CD4-positive, alpha-beta T cell (primary cell): ENCODE results near the gene CTTNBP2NL. TPM values are rescaled to one million over a fixed set of nuclear protein-coding genes. Genes with fewer than 3 reads are reported as not detected.
A peak's percentile ranks its signal among the peaks of the same experiment; 100 is the strongest.

ENCODE experiments used
- ATAC-seq: fragments of 200-7000 bp; cut with Tn5 transposase; one replicate; pipeline ENCODE4 v1.10.0; 2022; ENCODE audit warnings: mild to moderate bottlenecking; ENCODE audit not compliant: poor library complexity
- CTCF ChIA-PET: fragments of 350-600 bp; sonication (Branson Sonifier 250); formaldehyde crosslinking; loops from one replicate; lab custom pipeline; 2021; ENCODE audit warnings: antibody characterized with exemption, inconsistent platforms; lab: Charles Lee
- POLR2A ChIA-PET: fragments of 350-600 bp; sonication (Branson Sonifier 250); formaldehyde crosslinking; loops from one replicate; lab custom pipeline; 2021; ENCODE audit warnings: antibody characterized with exemption, inconsistent platforms; lab: Charles Lee
- DNase-seq, 14 experiments: peaks; one replicate each; pipeline ENCODE4 v3.0.0-alpha.2; 2013 to 2020; ENCODE audit warnings: mixed read lengths in 2 of 14
- H3K27ac ChIP-seq, 2 donors: one replicate each; pipeline versions ENCODE4 v1.5.1 to v1.7.0; 2013; ENCODE audit warnings: low read length in 2 of 2, low read depth in 1 of 2, mild to moderate bottlenecking in 1 of 2
- H3K27me3 ChIP-seq, 2 experiments: 1 replicate in 1 of 2; 2 replicates in 1 of 2; pipeline versions ENCODE4 v1.6.1 to v1.7.0; 2013; ENCODE audit warnings: low read length in 2 of 2, control low read depth in 1 of 2, mild to moderate bottlenecking in 1 of 2, moderate library complexity in 1 of 2; ENCODE audit not compliant: insufficient read depth in 2 of 2, control insufficient read depth in 1 of 2
- H3K36me3 ChIP-seq: one replicate; pipeline ENCODE4 v1.6.1; 2013; ENCODE audit warnings: low read length, control low read depth; ENCODE audit not compliant: insufficient read depth
- H3K4me1 ChIP-seq: one replicate; pipeline ENCODE4 v1.6.1; 2013; ENCODE audit warnings: low read length, control low read depth; ENCODE audit not compliant: insufficient read depth
- H3K4me3 ChIP-seq: one replicate; pipeline ENCODE4 v1.5.1; 2013; ENCODE audit warnings: mild to moderate bottlenecking, low read length, moderate library complexity
- H3K9me3 ChIP-seq, 2 experiments: 1 replicate in 1 of 2; 2 replicates in 1 of 2; pipeline versions ENCODE4 v1.6.1 to v1.7.0; 2013; ENCODE audit warnings: low read length in 2 of 2, mild to moderate bottlenecking in 2 of 2, control low read depth in 1 of 2, moderate library complexity in 1 of 2; ENCODE audit not compliant: control insufficient read depth in 1 of 2, insufficient read depth in 1 of 2
- H3K27ac Mint-ChIP-seq: one replicate; pipeline ENCODE4 v1.8.0; 2020; ENCODE audit warnings: mixed read lengths
- H3K27me3 Mint-ChIP-seq: one replicate; pipeline ENCODE4 v1.8.0; 2021; ENCODE audit warnings: mixed read lengths
- H3K36me3 Mint-ChIP-seq: one replicate; pipeline ENCODE4 v1.8.0; 2021; ENCODE audit warnings: low read depth, mixed read lengths
- H3K4me1 Mint-ChIP-seq: one replicate; pipeline ENCODE4 v1.8.0; 2021; ENCODE audit warnings: low read depth, mixed read lengths
- H3K4me3 Mint-ChIP-seq: one replicate; pipeline ENCODE4 v1.8.0; 2020; ENCODE audit warnings: mild to moderate bottlenecking, mixed read lengths
- H3K9me3 Mint-ChIP-seq: one replicate; pipeline ENCODE4 v1.8.0; 2020; ENCODE audit warnings: mixed read lengths
- CTCF ChIP-seq: fragments of 200-600 bp; IDR thresholded peaks from one replicate; pipeline ENCODE4 v1.8.0; 2022; ENCODE audit warnings: antibody characterized with exemption, mild to moderate bottlenecking
- intact Hi-C, 2 experiments: fragments of 100-400 bp; cut with DNase I in 1 of 2; cut with micrococcal nuclease in 1 of 2; formaldehyde crosslinking; loops; one replicate each; pipeline versions ENCODE4 v1.15.1 to v1.9.0; 2023 to 2025; cut with DNase I, micrococcal nuclease
- total RNA-seq, 174 experiments: library from RNA in 2 of 174; stranded (reverse) in 2 of 174; gene quantifications; one replicate each; pipeline ENCODE4 v1.2.3 and lab custom pipeline; 2021 to 2026

The CTTNBP2NL gene
- total RNA-seq, 2 experiments from 2014 or later = 0.14 to 0.25 TPM

- DNase-seq = peak; percentile 62 to 90 (median 70)
- no peaks in the 10 kb centered on the region for H3K36me3 Mint-ChIP-seq
- peak; percentile 84 for TF ChIP-seq CTCF
Observed at GRCh38 chr1:112390775-112391602, 5.0 kb upstream of the CTTNBP2NL start.

DNA sequence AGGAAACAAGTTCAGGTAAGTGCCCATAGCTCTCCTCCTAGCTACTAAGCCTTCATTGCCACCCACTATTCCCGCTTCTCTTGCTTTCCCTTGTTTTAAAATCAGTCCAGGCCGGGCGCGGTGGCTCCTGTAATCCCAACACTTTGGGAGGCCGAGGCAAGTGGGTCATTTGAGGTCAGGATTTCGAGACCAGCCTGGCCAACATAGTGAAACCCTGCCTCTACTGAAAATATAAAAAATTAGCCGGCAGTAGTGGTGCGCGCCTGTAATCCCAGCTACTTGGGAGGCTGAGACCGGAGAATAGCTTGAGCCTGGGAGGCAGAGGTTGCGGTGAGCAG is 4.4 kb upstream of the CTTNBP2NL start:
- intact Hi-C loops = loop anchor here (1.0 to 10.0 kb wide), 7 partner anchors 75 to 563 kb away; partner anchors contain the start of genes RHOC (in 1 of the 2) and SLC16A1 (in 1 of the 2)
- POLR2A ChIA-PET = interaction anchor here (1.0 to 1.7 kb wide), 4 partner anchors 57 to 282 kb away, joined by 3 to 10 read pairs (median 4); no protein-coding TSS in a partner anchor
- peaks cover 16% of the 10 kb centered on the region for H3K4me1 Mint-ChIP-seq

More at GRCh38 chr1:112390775-112391602, 5.0 kb upstream of the CTTNBP2NL start:
- H3K4me3 Mint-ChIP-seq = peak overlapping the region; percentile 35
- peak; percentile 88 for ATAC-seq
- ChIA-PET CTCF (interaction anchor here (0.6 to 2.6 kb wide), 24 partner anchors 10 to 682 kb away, joined by 3 to 60 read pairs (median 4); partner anchors contain the start of genes LRIG2, MOV10 and PPM1J), POLR2A (interaction anchor here (0.9 to 1.7 kb wide), 5 partner anchors 9 to 282 kb away, joined by 3 to 10 read pairs (median 4); no protein-coding TSS in a partner anchor)
- H3K4me1 ChIP-seq = peaks cover 17% of the 10 kb centered on the region
- H3K4me1 Mint-ChIP-seq = peaks cover 15% of the 10 kb centered on the region
- H3K27ac ChIP-seq = no peak overlapping the region
- no peak overlapping the region for H3K27ac Mint-ChIP-seq
- no peaks in the 10 kb centered on the region for H3K9me3 Mint-ChIP-seq
- intact Hi-C loops = loop anchor here (1.0 to 10.0 kb wide), 7 partner anchors 75 to 564 kb away; partner anchors contain the start of genes RHOC (in 1 of the 2) and SLC16A1 (in 1 of the 2)
- H3K27me3 ChIP-seq = peaks cover 6 to 26% of the 10 kb centered on the region in 2 experiments
- peaks cover 38% of the 10 kb centered on the region for H3K27me3 Mint-ChIP-seq
- H3K4me3 ChIP-seq = no peak overlapping the region
- H3K36me3 ChIP-seq = no peaks in the 10 kb centered on the region
- H3K9me3 ChIP-seq = no peaks in the 10 kb centered on the region

More for the DNA sequence above, 4.4 kb upstream of the CTTNBP2NL start:
- Mint-ChIP-seq H3K27ac (no peak overlapping the region), H3K36me3 (no peaks in the 10 kb centered on the region), H3K27me3 (peaks cover 38% of the 10 kb centered on the region), H3K9me3 (no peaks in the 10 kb centered on the region), H3K4me3 (no peak overlapping the region)
- H3K4me3 ChIP-seq = no peak overlapping the region
- H3K27me3 ChIP-seq = peaks cover 9 to 26% of the 10 kb centered on the region in 2 experiments
- DNase-seq (no peak), ATAC-seq (no peak)
- no peak for TF ChIP-seq CTCF
- CTCF ChIA-PET = interaction anchor here (0.9 to 2.6 kb wide), 11 partner anchors 10 to 324 kb away, joined by 3 to 60 read pairs (median 5); partner anchors contain the start of gene PPM1J
- no peak overlapping the region for H3K27ac ChIP-seq
- H3K9me3 ChIP-seq = no peaks in the 10 kb centered on the region
- no peaks in the 10 kb centered on the region for H3K36me3 ChIP-seq
- peaks cover 22% of the 10 kb centered on the region for H3K4me1 ChIP-seq
